GM19023 (cell line): Measurements from ENCODE around the gene OVCA2.

Source experiments
- ATAC-seq: cut with Tn5 transposase; IDR thresholded peaks from one replicate; pipeline ENCODE4 v1.9.1; 2021; ENCODE audit warnings: mild to moderate bottlenecking, moderate library complexity; ENCODE audit not compliant: unreplicated experiment

Gene OVCA2

DNA sequence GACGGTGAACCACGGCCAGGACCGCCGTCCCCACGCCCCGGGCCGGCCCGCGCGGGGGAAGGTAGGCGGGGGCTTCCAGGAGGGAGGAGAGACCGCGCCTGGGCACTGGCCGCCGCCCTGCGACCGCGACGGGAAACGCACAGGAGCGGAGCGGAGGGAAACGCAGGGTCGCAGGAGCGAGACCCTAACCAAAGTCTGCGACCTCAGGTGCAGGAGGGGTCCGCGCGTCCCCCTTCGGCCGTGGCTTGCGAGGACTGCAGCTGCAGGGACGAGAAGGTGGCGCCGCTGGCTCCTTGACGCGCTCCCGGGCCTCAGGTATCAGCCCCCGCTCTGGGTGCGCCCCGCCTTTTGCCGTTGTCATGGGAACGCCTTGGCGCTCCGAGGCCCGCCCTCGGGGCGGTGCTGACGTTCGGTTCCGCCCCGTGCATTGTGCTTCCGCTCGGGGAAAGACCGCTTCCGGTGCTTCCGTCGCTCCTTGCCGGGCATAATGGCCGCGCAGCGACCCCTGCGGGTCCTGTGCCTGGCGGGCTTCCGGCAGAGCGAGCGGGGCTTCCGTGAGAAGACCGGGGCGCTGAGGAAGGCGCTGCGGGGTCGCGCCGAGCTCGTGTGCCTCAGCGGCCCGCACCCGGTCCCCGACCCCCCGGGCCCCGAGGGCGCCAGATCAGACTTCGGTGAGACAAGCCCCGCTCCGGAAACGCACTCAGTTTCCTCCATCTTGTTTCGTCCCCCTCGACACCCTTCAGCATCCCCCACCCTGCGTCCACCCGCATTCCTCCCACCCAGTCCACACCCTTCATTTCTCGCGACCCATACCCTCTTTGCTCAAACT, at the start of gene OVCA2:
OVCA2 (plus strand) TSS at position 462 of the 829 bp plus-strand sequence; CDS start at position 488, 26 bp downstream.
- peak; percentile 90 for ATAC-seq

- no peak for ATAC-seq
Observed at GRCh38 chr17:1992541-1992940, 49.3 kb upstream of the OVCA2 start.

GRCh38 chr17:1994707-1995106, 47.1 kb upstream of the OVCA2 start:
- ATAC-seq: no peak

DNA sequence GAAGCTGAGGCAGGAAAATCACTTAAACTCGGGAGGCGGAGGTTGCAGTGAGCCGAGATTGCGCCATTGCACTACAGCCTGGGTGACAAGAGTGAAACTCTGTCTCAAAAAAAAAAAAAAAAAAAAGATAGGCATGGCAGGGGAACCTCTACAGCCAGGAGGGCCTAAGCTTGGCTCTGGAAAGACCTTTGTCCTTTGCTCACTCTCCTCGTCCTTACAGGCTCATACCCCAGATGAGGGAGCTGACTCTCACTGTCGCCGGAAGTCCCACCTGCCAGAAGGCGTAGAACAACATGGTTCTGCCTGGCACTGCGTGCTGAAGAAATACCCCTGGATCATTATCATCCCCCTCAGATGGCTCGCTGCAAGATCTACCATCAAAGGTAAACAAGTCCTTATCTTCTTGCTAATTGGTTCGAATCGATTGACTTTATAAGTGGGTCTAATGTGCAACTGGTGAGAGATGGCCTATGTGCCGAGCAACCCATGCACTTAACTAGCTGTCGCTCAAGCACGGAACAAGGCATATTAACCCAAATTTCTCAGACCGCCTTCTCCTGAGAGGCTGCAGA, 46.4 kb upstream of the OVCA2 start:
- ATAC-seq: no peak

DNA sequence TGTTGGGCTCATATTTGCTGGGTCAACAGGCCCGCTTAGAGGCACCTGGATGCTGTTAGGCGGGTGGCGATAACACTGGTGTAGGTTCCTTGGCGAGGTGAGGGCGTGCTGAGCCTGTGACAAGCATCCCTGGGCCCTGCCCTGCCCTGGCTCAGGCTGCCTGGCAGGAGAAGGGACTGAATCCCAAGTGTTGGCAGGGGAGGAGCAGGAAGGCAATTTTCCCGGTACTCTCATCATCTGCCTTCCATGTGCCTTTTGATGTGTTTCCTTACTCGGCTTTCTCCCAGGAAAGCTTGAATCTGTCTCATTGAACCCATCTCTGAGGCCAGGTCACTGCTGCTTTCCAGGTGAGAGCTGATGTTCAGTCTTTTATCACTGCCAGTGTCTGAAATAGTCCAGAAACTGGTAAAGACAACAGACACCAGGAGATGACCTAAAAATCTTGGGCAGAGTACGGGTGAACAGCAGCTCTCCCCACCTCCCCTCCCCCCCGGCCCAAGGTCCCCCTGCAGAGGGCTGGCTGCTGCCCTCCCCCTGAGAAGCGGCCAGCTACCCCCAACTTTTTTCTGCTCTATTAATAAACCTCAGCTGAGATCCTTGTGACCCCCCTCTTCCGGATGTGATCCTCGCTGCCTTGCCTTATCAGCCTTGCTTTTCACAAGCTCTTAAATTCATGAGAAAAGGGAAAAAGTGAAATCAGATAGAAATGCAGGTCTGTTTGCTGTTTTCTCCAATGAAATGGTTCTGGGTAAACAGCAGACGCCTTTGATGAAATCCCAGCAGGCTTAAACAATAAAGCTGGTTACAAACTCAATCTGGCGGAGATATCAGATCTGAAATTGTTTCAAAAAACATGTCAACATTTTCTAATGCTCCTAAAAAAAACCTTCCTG, 45.7 kb upstream of the OVCA2 start:
- no peak for ATAC-seq

DNA sequence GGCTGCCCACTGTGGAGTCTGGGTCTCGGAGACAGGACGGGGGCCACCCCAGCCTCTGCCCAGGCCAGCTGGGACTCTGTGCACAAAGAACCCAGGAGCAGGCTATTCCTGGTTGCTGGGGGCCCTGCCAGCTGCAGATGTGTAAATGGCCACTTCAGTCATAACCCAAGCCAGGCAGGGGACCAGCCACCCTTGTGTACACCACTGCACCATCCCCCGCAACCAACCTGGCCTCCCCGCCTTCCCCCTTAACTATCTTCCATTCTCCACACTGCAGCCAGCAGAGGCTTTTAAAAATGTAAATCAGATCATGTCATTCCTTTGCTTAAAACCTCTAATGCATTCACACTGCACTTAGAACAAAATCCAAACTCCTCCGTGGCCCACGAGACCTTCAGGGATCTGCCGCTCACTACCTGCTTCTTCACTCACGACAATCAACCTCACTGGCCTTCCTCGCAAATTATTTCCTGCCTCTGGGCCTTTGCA, 45.0 kb upstream of the OVCA2 start:
- ATAC-seq: no peak

DNA sequence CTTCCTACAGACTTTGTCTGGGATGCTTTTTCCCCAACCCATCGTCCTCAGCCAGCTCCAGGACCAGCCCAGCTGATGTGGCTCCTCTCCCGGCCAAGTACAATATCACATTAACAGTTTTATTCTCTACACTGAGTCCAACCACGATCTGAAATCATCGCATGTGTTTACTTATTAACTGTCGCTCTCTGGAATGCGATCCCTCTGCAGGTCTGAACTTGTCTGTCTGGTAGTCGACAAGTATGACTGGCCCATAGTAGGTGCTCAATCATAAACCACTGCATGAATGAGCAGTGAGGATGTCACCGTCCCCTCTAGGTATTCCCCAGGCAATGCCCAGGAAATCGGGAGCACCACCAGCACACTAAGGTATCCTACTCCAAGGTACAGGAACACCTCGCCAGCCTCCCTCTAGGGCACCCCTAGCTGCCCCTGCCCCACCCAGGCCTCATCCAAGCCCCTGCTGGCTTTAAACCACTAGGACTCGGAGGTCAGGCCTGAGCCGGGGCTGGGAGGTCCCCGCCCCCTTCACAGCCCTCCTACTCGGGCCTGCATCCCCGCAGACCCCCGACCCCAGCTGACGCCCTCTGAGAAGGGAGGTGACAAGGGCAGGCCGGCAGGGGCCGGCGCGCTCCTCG, 44.4 kb upstream of the OVCA2 start:
- no peak for ATAC-seq

- no peak for ATAC-seq
Observed at GRCh38 chr17:1997927-1998742, 43.7 kb upstream of the OVCA2 start.

GRCh38 chr17:1999557-2000251, 42.1 kb upstream of the OVCA2 start:
- no peak for ATAC-seq

GRCh38 chr17:2002767-2003329, 39.0 kb upstream of the OVCA2 start:
- ATAC-seq: no peak

DNA sequence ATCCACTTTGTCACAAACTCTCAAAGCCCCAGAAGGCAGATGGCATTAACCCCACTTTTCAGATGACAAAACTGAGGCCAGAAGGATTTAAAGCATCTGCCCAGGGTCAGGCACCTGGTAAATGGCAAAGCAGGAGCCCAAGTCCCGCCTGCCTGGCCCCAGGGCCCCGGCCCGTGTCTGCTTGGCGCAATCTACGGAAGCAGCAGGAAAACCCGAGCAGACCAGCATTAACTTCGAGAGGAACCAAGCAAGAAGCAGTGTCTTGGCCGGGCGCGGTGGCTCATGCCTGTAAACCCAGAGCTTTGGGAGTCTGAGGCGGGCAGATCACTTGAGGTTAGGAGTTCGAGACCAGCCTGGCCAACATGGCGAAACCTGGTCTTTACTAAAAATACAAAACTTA, 38.3 kb upstream of the OVCA2 start:
- no peak for ATAC-seq

DNA sequence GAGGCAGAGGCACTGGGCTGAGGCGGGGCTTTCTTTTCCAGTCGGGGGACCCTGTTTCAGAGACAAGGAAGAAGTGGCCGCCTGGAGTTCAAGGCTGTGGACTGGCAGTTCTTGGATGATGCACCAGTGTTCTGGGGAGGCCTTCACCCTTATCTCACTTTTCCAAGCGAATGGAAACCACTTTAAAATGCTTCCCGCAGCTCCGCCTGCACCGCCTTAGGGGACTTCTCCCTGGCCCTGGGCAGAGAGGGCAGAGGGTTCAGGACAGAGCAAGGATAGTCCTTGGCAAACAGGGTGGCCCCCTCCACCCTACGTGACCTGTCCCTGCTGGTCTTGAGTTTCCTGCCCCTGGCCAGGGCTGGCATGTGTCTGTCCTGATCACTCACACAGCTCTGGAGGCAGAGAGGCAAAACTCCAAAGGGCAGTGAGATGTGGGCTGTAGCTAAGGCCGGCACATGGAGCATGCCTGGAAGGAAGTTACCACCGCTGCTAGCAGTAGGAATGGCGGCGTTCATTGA, 37.3 kb upstream of the OVCA2 start:
- no peak for ATAC-seq

DNA sequence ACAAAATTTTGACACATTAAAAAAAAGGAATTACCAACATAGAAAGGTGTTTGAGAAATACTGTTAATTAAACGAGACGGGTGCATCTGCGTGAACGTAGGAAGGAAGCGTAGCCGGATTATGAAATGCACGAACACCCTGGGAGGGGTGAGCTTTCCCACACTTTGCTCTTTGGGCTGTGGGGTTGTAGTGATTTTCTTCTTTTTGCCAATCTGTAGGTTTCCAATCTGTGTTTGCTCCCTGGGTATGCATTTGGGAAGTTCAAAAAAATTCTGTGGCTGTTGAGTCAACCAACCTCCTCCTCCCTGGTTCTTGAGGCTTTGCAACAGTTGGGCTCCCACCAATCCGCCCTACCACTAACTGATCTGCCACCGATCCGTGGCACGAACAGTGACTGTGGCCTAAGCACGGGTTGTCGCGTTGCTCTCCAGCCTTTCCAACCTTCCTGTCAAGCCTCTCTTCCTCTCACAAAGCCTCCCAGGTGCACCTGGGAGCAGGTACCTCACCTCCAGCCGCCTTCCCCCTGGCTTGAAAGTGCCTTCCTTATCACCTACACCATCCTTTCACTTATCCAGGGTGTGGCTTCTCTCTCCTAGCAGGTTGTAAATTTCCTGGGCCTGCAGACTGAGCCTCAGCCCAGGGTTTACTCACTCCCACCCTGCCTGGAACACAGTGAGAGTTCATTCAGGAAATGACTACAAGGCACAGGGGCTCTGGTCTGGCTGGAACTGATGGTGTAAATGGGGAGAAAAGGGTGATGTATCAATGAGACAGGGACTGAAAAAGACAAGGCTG, 33.3 kb upstream of the OVCA2 start:
- no peak for ATAC-seq

DNA sequence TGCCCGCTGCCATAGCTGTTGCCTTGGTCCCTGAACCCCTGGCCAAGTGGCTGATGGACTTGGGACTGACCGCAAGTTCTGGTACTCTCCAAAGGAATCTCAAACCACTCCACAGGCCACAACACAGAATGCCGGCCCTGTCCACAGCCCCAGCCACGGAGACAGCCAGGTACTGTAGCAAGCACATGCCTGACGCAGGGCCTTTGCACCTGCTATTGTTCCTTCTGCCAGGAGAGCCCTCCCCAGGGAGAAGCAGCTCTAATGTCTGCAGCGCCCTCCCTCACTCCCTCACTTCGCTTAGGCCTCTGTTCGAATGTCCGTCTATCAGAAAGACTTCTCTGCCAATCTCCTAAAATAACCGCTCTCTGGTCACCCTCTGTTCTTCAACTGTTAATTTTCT, 32.1 kb upstream of the OVCA2 start:
- ATAC-seq: no peak

GRCh38 chr17:2011411-2012371, 30.1 kb upstream of the OVCA2 start:
- no peak for ATAC-seq

DNA sequence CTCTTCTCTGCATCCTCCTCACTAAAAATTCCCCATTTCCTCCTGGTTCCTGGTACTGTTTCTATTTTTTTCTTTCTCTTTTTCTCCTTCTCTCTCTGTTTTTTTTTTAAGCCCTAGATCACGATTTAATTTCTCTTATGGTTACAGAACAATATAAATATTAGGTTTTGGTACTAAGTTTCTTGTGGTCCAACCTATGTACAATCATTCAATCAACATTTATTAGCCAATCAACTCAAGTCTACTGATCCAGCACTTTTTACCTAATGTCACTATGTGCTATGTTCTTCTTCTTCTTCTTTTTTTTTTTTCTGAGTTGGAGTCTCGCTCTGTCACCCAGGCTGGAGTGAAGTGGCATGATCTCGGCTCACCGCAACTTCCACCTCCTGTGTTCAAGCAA, 29.3 kb upstream of the OVCA2 start:
- ATAC-seq: no peak
